Rectal smooth muscle tissue (tissue), 1 donor: ENCODE data around the gene PNPLA7.

Experiments used
- H3K27ac ChIP-seq: one replicate; pipeline ENCODE4 v1.7.0; 2013; ENCODE audit warnings: low read depth, low read length, inconsistent platforms
- H3K27me3 ChIP-seq: one replicate; pipeline ENCODE4 v1.7.0; 2013; ENCODE audit warnings: low read length; ENCODE audit not compliant: control insufficient read depth, insufficient read depth
- H3K36me3 ChIP-seq: one replicate; pipeline ENCODE4 v1.7.0; 2013; ENCODE audit warnings: low read length; ENCODE audit not compliant: control insufficient read depth, insufficient read depth
- H3K4me1 ChIP-seq: one replicate; pipeline ENCODE4 v1.7.0; 2013; ENCODE audit warnings: low read length; ENCODE audit not compliant: control insufficient read depth, insufficient read depth
- H3K4me3 ChIP-seq: one replicate; pipeline ENCODE4 v1.7.0; 2013; ENCODE audit warnings: low read length
- H3K9ac ChIP-seq: one replicate; pipeline ENCODE4 v1.7.0; 2013; ENCODE audit warnings: low read length

Gene PNPLA7

GRCh38 chr9:137435980-137436760 is 114.0 kb downstream of the PNPLA7 start:
- no peak overlapping the region for H3K27ac ChIP-seq
- H3K27me3 ChIP-seq: no peaks in the 10 kb centered on the region
- H3K36me3 ChIP-seq: no peaks in the 10 kb centered on the region
- H3K4me3 ChIP-seq: no peak overlapping the region
- no peak overlapping the region for H3K9ac ChIP-seq
- peaks cover 3% of the 10 kb centered on the region for H3K4me1 ChIP-seq

- Histone ChIP-seq H3K27ac (no peak overlapping the region), H3K4me3 (no peak overlapping the region), H3K36me3 (no peaks in the 10 kb centered on the region), H3K9ac (no peak overlapping the region), H3K4me1 (peaks cover 3% of the 10 kb centered on the region), H3K27me3 (no peaks in the 10 kb centered on the region)
Measured at GRCh38 chr9:137435381-137435891, 114.8 kb downstream of the PNPLA7 start.

- no peak overlapping the region for H3K27ac ChIP-seq
- no peak overlapping the region for H3K9ac ChIP-seq
- no peaks in the 10 kb centered on the region for H3K27me3 ChIP-seq
- peaks cover 3% of the 10 kb centered on the region for H3K4me1 ChIP-seq
- no peaks in the 10 kb centered on the region for H3K36me3 ChIP-seq
- H3K4me3 ChIP-seq: no peak overlapping the region
Measured at GRCh38 chr9:137434498-137435380, 115.5 kb downstream of the PNPLA7 start.

- Histone ChIP-seq H3K27ac (no peak overlapping the region), H3K27me3 (no peaks in the 10 kb centered on the region), H3K36me3 (no peaks in the 10 kb centered on the region), H3K4me1 (peaks cover 3% of the 10 kb centered on the region), H3K4me3 (no peak overlapping the region), H3K9ac (no peak overlapping the region)
Measured at GRCh38 chr9:137433916-137434431, 116.2 kb downstream of the PNPLA7 start.

GRCh38 chr9:137433349-137433915 is 116.8 kb downstream of the PNPLA7 start:
- H3K27me3 ChIP-seq: no peaks in the 10 kb centered on the region
- H3K9ac ChIP-seq: no peak overlapping the region
- H3K36me3 ChIP-seq: no peaks in the 10 kb centered on the region
- H3K4me1 ChIP-seq: peaks cover 3% of the 10 kb centered on the region
- no peak overlapping the region for H3K27ac ChIP-seq
- H3K4me3 ChIP-seq: no peak overlapping the region

GRCh38 chr9:137432687-137433348 is 117.4 kb downstream of the PNPLA7 start:
- H3K4me3 ChIP-seq: no peak overlapping the region

GRCh38 chr9:137431416-137431931 is 118.7 kb downstream of the PNPLA7 start:
- no peak overlapping the region for H3K9ac ChIP-seq
- H3K4me1 ChIP-seq: peaks cover 3% of the 10 kb centered on the region
- H3K27me3 ChIP-seq: no peaks in the 10 kb centered on the region
- H3K27ac ChIP-seq: no peak overlapping the region
- no peaks in the 10 kb centered on the region for H3K36me3 ChIP-seq
- H3K4me3 ChIP-seq: no peak overlapping the region

More at GRCh38 chr9:137432687-137433348, 117.4 kb downstream of the PNPLA7 start:
- H3K36me3 ChIP-seq: no peaks in the 10 kb centered on the region
- H3K9ac ChIP-seq: no peak overlapping the region
- no peaks in the 10 kb centered on the region for H3K27me3 ChIP-seq
- no peak overlapping the region for H3K27ac ChIP-seq
- peaks cover 3% of the 10 kb centered on the region for H3K4me1 ChIP-seq

GRCh38 chr9:137430723-137431415 is 119.3 kb downstream of the PNPLA7 start:
- H3K4me1 ChIP-seq: peaks cover 1% of the 10 kb centered on the region
- no peak overlapping the region for H3K27ac ChIP-seq
- no peaks in the 10 kb centered on the region for H3K27me3 ChIP-seq
- no peak overlapping the region for H3K4me3 ChIP-seq
- H3K9ac ChIP-seq: no peak overlapping the region
- no peaks in the 10 kb centered on the region for H3K36me3 ChIP-seq

GRCh38 chr9:137429974-137430722 is 120.1 kb downstream of the PNPLA7 start:
- Histone ChIP-seq H3K36me3 (no peaks in the 10 kb centered on the region), H3K9ac (no peak overlapping the region), H3K27ac (no peak overlapping the region), H3K4me1 (no peaks in the 10 kb centered on the region), H3K4me3 (no peak overlapping the region), H3K27me3 (no peaks in the 10 kb centered on the region)

GRCh38 chr9:137429546-137429890 is 120.7 kb downstream of the PNPLA7 start:
- Histone ChIP-seq H3K4me1 (no peaks in the 10 kb centered on the region), H3K27me3 (no peaks in the 10 kb centered on the region), H3K27ac (no peak overlapping the region), H3K36me3 (no peaks in the 10 kb centered on the region), H3K9ac (no peak overlapping the region), H3K4me3 (no peak overlapping the region)
